HG02870 (cell line): ENCODE results near the gene ATP8A1.
"Not testable (repeated sequence)": the region's sequence is repeated elsewhere in the genome, so short reads cannot be mapped to it uniquely, and the experiment has no call there.

Experiments
- ATAC-seq: cut with Tn5 transposase; IDR thresholded peaks from one replicate; pipeline ENCODE4 v1.9.1; 2021; ENCODE audit warnings: mild to moderate bottlenecking, moderate library complexity; ENCODE audit not compliant: unreplicated experiment

Gene ATP8A1

GRCh38 chr4:42478946-42479345, 178.0 kb downstream of the ATP8A1 start:
- no peak for ATAC-seq

- ATAC-seq = peak; percentile 73
These were observed 178.4 kb downstream of the ATP8A1 start for GRCh38 chr4:42478509-42478908.

- ATAC-seq = no peak
These were observed 182.5 kb downstream of the ATP8A1 start for GRCh38 chr4:42474406-42474805.

GRCh38 chr4:42473071-42473684, 183.7 kb downstream of the ATP8A1 start:
- ATAC-seq = no peak

- ATAC-seq = no peak
These were observed 185.0 kb downstream of the ATP8A1 start for GRCh38 chr4:42471896-42472295.

GRCh38 chr4:42470023-42470422, 186.9 kb downstream of the ATP8A1 start:
- no peak for ATAC-seq

GRCh38 chr4:42467777-42468176, 189.1 kb downstream of the ATP8A1 start:
- not testable (repeated sequence) for ATAC-seq

GRCh38 chr4:42466273-42466844, 190.5 kb downstream of the ATP8A1 start:
- no peak for ATAC-seq

- no peak for ATAC-seq
These were observed 192.3 kb downstream of the ATP8A1 start for GRCh38 chr4:42464550-42465094.

- ATAC-seq = not testable (repeated sequence)
These were observed 195.7 kb downstream of the ATP8A1 start for GRCh38 chr4:42461216-42461615.

- peak; percentile 100 for ATAC-seq
These were observed 196.9 kb downstream of the ATP8A1 start for GRCh38 chr4:42460043-42460442.

GRCh38 chr4:42458657-42459056, 198.2 kb downstream of the ATP8A1 start:
- ATAC-seq = no peak

GRCh38 chr4:42454755-42455420, 202.0 kb downstream of the ATP8A1 start:
- no peak for ATAC-seq

- ATAC-seq = peak; percentile 73
These were observed 203.3 kb downstream of the ATP8A1 start for GRCh38 chr4:42453612-42454011.

GRCh38 chr4:42452823-42453222, 204.1 kb downstream of the ATP8A1 start:
- no peak for ATAC-seq

GRCh38 chr4:42446823-42447222, 210.1 kb downstream of the ATP8A1 start:
- ATAC-seq = no peak

- ATAC-seq = no peak
These were observed 211.9 kb downstream of the ATP8A1 start for GRCh38 chr4:42445038-42445437.

GRCh38 chr4:42442601-42443000, 214.3 kb downstream of the ATP8A1 start:
- ATAC-seq = no peak

GRCh38 chr4:42440083-42440482, 216.8 kb downstream of the ATP8A1 start:
- ATAC-seq = no peak

- no peak for ATAC-seq
These were observed 219.9 kb downstream of the ATP8A1 start for GRCh38 chr4:42436928-42437565.

- ATAC-seq = no peak
These were observed 228.9 kb downstream of the ATP8A1 start for GRCh38 chr4:42428036-42428435.
